Breast epithelium (tissue), 4 donors: ENCODE measurements around the gene HIP1R. TPM values are rescaled to one million over a fixed set of nuclear protein-coding genes. Genes with fewer than 3 reads are reported as not detected.
A peak's percentile ranks its signal among the peaks of the same experiment; 100 is the strongest.

ENCODE experiments used
- DNase-seq, 2 donors: peaks; one replicate each; pipeline ENCODE4 v3.0.0-alpha.2; 2019; ENCODE audit warnings: low spot score in 2 of 2
- H3K27ac ChIP-seq, 2 donors: fragments of 200-600 bp; sonication (generic) in 1 of 2; one replicate each; pipeline ENCODE4 v1.5.1; 2016 to 2019; ENCODE audit warnings: mild to moderate bottlenecking in 1 of 2
- H3K27me3 ChIP-seq, 2 donors: fragments of 200-600 bp; sonication (generic) in 1 of 2; one replicate each; pipeline versions ENCODE4 v1.5.1 to v1.6.0; 2017 to 2019; ENCODE audit warnings: control low read depth in 1 of 2, mild to moderate bottlenecking in 1 of 2
- H3K36me3 ChIP-seq: fragments of 200-600 bp; one replicate; pipeline ENCODE4 v1.5.1; 2019
- H3K4me1 ChIP-seq, 2 donors: fragments of 200-600 bp; sonication (generic); one replicate each; pipeline ENCODE4 v1.5.1; 2016 to 2019; ENCODE audit warnings: control low read depth in 1 of 2
- H3K4me3 ChIP-seq, 3 donors: fragments of 200-600 bp; sonication (generic); 1 replicate in 2 of 3; 2 replicates in 1 of 3; pipeline ENCODE4 v1.5.1; 2016 to 2019; ENCODE audit warnings: mild to moderate bottlenecking in 3 of 3, moderate library complexity in 2 of 3
- H3K9me3 ChIP-seq, 2 donors: fragments of 200-600 bp; sonication (generic) in 1 of 2; one replicate each; pipeline ENCODE4 v1.5.1; 2016 to 2019; ENCODE audit warnings: control low read depth in 1 of 2
- POLR2A ChIP-seq: fragments of 450-650 bp; IDR thresholded peaks from one replicate; pipeline ENCODE4 v1.6.1; 2016; ENCODE audit warnings: antibody characterized with exemption, mild to moderate bottlenecking, moderate library complexity
- POLR2AphosphoS5 ChIP-seq, 3 donors: sonication (generic); formaldehyde crosslinking; IDR thresholded peaks; one replicate each; pipeline ENCODE4 v1.6.1; 2017; ENCODE audit warnings: antibody characterized with exemption in 3 of 3
- intact Hi-C: fragments of 100-400 bp; cut with DNase I; formaldehyde crosslinking; loops from one replicate; pipeline ENCODE4 v1.15.1; 2023; ENCODE audit warnings: low total_unique reads
- total RNA-seq, 3 donors: library from RNA; depleted of rRNA; stranded (reverse); fragments of >200 nt; gene quantifications; one replicate each; pipeline ENCODE4 v1.1.0, GENCODE V29; 2016
- TF ChIP-seq, protein P1 (sequence below), 3 donors: fragments of 450-650 bp; IDR thresholded peaks; one replicate each; pipeline ENCODE4 v1.5.1; 2016 to 2017; ENCODE audit warnings: antibody characterized with exemption in 3 of 3, mild to moderate bottlenecking in 3 of 3, moderate library complexity in 3 of 3

Gene HIP1R
- total RNA-seq, 3 donors from 2014 or later, result 17.8 to 83.3 (median 49.5) TPM

DNA sequence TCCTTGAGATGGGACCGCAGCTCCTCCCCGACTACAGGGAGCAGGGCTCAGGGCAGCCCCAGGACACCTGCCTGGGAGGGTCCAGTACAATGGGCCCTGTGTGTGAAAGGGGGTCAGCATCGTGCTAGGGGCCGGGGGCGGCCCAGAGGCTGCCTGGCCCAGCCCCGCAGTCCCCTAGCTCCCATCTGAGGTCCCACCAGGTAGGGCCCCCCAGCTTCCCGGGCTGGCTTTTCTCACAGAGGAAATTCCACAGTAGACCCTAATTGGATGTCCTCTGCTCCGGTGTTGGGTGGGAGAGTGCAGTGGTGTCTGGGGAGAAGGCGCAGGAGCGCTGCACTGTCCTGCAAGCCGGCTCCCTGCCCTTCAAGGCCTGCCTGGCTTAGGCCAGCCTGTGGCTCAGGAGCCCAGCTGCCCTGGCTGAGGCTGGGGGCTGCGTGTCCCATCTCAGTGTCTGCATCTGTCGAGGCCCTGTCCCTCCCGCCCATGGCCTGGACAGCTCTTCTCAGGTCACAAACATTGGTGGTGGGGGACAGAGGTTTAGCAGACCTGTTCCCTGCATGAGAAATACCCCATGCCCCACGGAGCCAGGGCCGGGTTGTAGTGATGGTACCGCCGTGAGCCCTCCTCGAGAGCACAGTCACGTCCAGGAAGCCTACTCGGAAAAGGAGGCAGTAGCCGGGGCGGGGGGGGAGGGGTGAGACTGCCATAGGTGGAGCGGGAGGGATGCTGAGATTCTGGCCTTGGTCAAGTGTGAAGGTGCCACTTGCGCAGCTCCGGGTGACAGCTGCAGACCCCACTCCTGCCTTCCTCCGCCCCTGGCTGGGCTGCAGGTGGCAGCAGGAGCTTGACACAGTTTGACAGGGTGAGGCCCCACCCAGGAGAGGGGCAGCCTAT, 11.6 kb downstream of the HIP1R start:
- TF ChIP-seq, protein P1, sequence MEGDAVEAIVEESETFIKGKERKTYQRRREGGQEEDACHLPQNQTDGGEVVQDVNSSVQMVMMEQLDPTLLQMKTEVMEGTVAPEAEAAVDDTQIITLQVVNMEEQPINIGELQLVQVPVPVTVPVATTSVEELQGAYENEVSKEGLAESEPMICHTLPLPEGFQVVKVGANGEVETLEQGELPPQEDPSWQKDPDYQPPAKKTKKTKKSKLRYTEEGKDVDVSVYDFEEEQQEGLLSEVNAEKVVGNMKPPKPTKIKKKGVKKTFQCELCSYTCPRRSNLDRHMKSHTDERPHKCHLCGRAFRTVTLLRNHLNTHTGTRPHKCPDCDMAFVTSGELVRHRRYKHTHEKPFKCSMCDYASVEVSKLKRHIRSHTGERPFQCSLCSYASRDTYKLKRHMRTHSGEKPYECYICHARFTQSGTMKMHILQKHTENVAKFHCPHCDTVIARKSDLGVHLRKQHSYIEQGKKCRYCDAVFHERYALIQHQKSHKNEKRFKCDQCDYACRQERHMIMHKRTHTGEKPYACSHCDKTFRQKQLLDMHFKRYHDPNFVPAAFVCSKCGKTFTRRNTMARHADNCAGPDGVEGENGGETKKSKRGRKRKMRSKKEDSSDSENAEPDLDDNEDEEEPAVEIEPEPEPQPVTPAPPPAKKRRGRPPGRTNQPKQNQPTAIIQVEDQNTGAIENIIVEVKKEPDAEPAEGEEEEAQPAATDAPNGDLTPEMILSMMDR (IDR thresholded peaks at IDR 0.05), result no peak
- no peak for TF ChIP-seq POLR2A
- no peak for TF ChIP-seq POLR2AphosphoS5 (IDR thresholded peaks at IDR 0.05)
- no peak overlapping the region for H3K27ac ChIP-seq

DNA sequence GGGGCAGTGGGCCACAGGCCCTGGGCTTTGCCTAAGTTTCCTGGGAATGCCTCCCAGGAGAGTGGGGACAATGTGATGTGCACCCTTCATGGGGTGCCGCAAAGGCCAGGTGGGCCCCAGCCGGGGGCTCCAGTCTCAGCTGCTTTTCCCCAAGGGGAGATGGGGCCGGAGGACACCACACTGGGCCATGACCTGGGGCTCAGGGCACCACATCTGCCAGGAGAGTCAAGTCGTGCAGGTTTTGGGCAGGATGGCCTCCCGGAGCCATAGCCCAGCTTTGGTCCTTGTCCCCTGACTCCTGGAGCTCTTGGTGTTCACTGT, 12.2 kb downstream of the HIP1R start:
- intact Hi-C loops, result no loop called here
- TF ChIP-seq, protein P1 (IDR thresholded peaks at IDR 0.05), result no peak
- TF ChIP-seq POLR2A, result no peak
- DNase-seq, result no peak
- no peaks in the 10 kb centered on the region for H3K36me3 ChIP-seq
- H3K9me3 ChIP-seq, result no peaks in the 10 kb centered on the region
- H3K4me3 ChIP-seq, result no peak overlapping the region
- peaks cover 0 to 18% of the 10 kb centered on the region in 2 donors for H3K4me1 ChIP-seq
- H3K27ac ChIP-seq, result no peak overlapping the region
- H3K27me3 ChIP-seq, result no peaks in the 10 kb centered on the region

More for the DNA sequence above, 11.6 kb downstream of the HIP1R start:
- Histone ChIP-seq H3K4me1 (peaks cover 0 to 19% of the 10 kb centered on the region in 2 donors), H3K9me3 (no peaks in the 10 kb centered on the region), H3K27me3 (no peaks in the 10 kb centered on the region), H3K4me3 (no peak overlapping the region), H3K36me3 (no peaks in the 10 kb centered on the region)
- no peak for DNase-seq
- intact Hi-C loops, result no loop called here

DNA sequence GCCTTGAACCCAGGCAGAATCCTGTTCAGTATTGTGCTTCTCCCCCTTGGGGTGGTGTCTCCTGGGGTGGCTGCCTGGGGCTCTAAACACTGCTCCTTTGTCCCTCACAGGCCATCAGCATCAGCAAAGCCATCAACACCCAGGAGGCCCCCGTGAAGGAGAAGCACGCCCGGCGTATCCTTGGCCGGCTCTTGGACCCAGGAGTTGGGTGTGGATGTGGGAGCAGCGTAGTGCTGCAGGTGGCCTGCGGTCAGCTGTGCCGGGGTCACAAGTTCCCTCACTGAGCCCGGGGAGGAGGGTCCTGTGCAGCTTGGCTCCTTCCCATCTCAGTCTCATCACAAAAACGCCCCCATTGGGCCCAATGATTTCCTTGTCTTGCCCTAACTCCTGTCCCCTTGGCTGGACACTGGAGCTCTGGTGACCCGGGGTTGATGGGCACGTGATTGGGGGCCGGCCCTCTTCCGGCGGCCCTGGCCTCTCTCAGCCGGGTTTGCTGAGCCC, 12.7 kb downstream of the HIP1R start:
- Histone ChIP-seq H3K36me3 (no peaks in the 10 kb centered on the region), H3K4me1 (peaks cover 0 to 13% of the 10 kb centered on the region in 2 donors), H3K4me3 (no peak overlapping the region), H3K9me3 (no peaks in the 10 kb centered on the region), H3K27me3 (no peaks in the 10 kb centered on the region), H3K27ac (peak overlapping the region in 1 of 2 donors; percentile 79)
- no peak for TF ChIP-seq POLR2A
- DNase-seq, result no peak
- intact Hi-C loops, result no loop called here

DNA sequence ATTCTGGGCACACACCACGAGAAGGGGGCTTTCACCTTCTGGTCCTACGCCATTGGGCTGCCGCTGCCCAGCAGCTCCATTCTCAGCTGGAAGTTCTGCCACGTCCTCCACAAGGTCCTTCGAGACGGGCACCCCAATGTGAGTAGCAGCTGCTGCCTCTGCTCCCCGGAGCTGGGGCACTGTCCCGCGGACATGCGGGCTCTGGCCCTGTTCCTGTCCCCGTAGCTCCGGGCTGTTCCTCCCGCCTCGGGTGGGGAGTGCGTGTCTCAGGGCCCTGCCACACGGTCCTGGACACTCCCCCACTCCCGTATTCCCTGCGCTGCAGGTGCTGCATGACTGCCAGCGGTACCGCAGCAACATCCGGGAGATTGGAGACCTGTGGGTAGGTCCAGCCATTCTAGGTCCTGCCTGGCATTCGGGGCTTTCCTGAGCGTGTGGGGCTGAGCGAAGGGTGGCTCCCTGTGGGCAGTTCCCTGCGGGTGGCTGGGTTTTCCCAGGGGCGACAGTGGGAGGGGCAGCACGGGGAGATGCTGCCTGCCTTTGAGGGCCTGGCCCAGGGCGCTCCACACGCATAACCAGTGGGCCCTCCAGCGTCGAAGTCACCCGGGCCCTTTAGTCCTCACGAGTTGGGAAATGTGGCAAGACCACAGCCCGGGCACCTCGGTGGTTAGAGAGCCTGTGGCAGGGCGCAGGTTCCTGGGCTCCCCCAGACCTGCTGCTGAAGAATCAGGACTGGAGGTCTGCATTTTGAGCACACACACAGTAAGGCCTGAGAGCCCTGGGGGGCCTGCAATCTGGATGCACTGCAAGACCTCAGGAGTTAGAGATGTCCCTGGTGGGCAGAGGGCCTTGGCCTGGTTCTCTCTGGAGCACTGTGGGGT, 13.5 kb downstream of the HIP1R start:
- H3K27ac ChIP-seq, result peak overlapping the region; percentile 78 to 79
- intact Hi-C loops, result no loop called here
- no peak for DNase-seq
- no peaks in the 10 kb centered on the region for H3K36me3 ChIP-seq
- peaks cover 0 to 11% of the 10 kb centered on the region in 2 donors for H3K4me1 ChIP-seq
- TF ChIP-seq, protein P1 (IDR thresholded peaks at IDR 0.05), result no peak
- TF ChIP-seq POLR2A (no peak), POLR2AphosphoS5 (IDR thresholded peaks at IDR 0.05) (no peak)
- no peaks in the 10 kb centered on the region for H3K27me3 ChIP-seq
- no peak overlapping the region for H3K4me3 ChIP-seq
- H3K9me3 ChIP-seq, result no peaks in the 10 kb centered on the region

DNA sequence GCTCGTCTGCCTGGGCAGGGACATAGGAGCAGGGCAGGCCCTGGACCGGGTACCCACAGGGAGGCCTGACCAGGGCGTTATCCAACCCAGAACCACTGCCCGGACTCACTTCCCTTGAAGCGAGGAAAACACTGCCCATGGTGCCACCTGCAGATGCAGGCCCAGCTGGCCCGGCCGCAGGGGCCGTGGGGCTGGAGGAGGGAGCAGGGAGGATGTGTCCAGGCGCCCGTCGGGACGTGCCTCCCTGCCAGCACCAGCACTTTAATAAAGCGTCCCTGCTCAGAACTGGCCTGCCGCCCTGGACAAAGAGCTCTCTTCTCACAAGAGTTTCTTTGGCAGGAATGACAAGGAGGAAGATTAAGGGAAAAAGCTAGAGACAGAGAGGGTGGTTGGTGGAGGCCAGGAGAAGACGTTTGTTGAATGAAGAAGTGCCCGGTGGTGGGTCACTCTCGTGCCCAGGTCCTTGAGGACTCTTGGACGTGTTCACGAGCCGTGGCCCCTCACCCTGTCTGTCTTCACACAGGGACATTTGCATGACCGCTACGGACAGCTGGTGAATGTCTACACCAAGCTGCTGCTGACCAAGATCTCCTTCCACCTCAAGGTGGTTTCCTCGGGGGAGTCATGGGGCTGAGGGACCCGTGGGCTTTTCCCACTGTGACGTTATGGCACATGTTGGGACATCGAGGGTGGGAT, 14.2 kb downstream of the HIP1R start:
- H3K4me3 ChIP-seq, result no peak overlapping the region
- intact Hi-C loops, result no loop called here
- TF ChIP-seq POLR2AphosphoS5 (IDR thresholded peaks at IDR 0.05) (no peak), POLR2A (no peak)
- TF ChIP-seq, protein P1 (IDR thresholded peaks at IDR 0.05), result no peak
- H3K4me1 ChIP-seq, result peaks cover 0 to 11% of the 10 kb centered on the region in 2 donors
- no peak for DNase-seq
- H3K9me3 ChIP-seq, result no peaks in the 10 kb centered on the region
- no peaks in the 10 kb centered on the region for H3K36me3 ChIP-seq
- no peaks in the 10 kb centered on the region for H3K27me3 ChIP-seq
- peak overlapping the region; percentile 78 to 79 for H3K27ac ChIP-seq
